GM11168 (cell line): ENCODE data around the gene ANKK1.

Source experiments
- in situ Hi-C: fragments of 300-500 bp; cut with MboI; formaldehyde crosslinking; loops from one replicate; pipeline ENCODE4 v1.12.0; 2022; ENCODE audit warnings: low sequenced_read_pairs; ENCODE audit not compliant: unreplicated experiment

ANKK1 gene

GRCh38 chr11:113376156-113376555 is 11.4 kb upstream of the ANKK1 start:
- in situ Hi-C loops, result no loop called here

- in situ Hi-C loops, result no loop called here
Observed at GRCh38 chr11:113377681-113378412, 9.7 kb upstream of the ANKK1 start.

GRCh38 chr11:113378692-113379091 is 8.9 kb upstream of the ANKK1 start:
- in situ Hi-C loops, result no loop called here

GRCh38 chr11:113382121-113382520 is 5.5 kb upstream of the ANKK1 start:
- in situ Hi-C loops, result no loop called here

- in situ Hi-C loops, result no loop called here
Observed at GRCh38 chr11:113384551-113384950, 3.0 kb upstream of the ANKK1 start.

GRCh38 chr11:113385749-113386148 is 1.8 kb upstream of the ANKK1 start:
- in situ Hi-C loops, result no loop called here

GRCh38 chr11:113386866-113387265 is 713 bp upstream of the ANKK1 start:
- in situ Hi-C loops, result no loop called here

- in situ Hi-C loops, result no loop called here
Observed at GRCh38 chr11:113389272-113389671, 1.7 kb downstream of the ANKK1 start.

GRCh38 chr11:113392236-113392921 is 4.8 kb downstream of the ANKK1 start:
- in situ Hi-C loops, result no loop called here

GRCh38 chr11:113393501-113393985 is 6.0 kb downstream of the ANKK1 start:
- in situ Hi-C loops, result no loop called here

- in situ Hi-C loops, result no loop called here
Observed at GRCh38 chr11:113394919-113395318, 7.3 kb downstream of the ANKK1 start.

- in situ Hi-C loops, result no loop called here
Observed at GRCh38 chr11:113395782-113396336, 8.3 kb downstream of the ANKK1 start.

- in situ Hi-C loops, result no loop called here
Observed at GRCh38 chr11:113396690-113397089, 9.1 kb downstream of the ANKK1 start.

GRCh38 chr11:113397212-113397611 is 9.6 kb downstream of the ANKK1 start:
- in situ Hi-C loops, result no loop called here

- in situ Hi-C loops, result no loop called here
Observed at GRCh38 chr11:113397821-113398220, 10.2 kb downstream of the ANKK1 start.

- in situ Hi-C loops, result no loop called here
Observed at GRCh38 chr11:113398669-113399430, 11.3 kb downstream of the ANKK1 start.

- in situ Hi-C loops, result no loop called here
Observed at GRCh38 chr11:113400631-113401230, 13.2 kb downstream of the ANKK1 start.

- in situ Hi-C loops, result no loop called here
Observed at GRCh38 chr11:113401718-113402117, 14.1 kb downstream of the ANKK1 start.

GRCh38 chr11:113404859-113405430 is 17.4 kb downstream of the ANKK1 start:
- in situ Hi-C loops, result no loop called here
